ENCODE measurements around the gene C1orf174. TPM values are rescaled to one million over a fixed set of nuclear protein-coding genes. Genes with fewer than 3 reads are reported as not detected.

C1orf174 gene
- total RNA-seq, 1 experiment from 2014 or later, result 21.1 TPM

DNA sequence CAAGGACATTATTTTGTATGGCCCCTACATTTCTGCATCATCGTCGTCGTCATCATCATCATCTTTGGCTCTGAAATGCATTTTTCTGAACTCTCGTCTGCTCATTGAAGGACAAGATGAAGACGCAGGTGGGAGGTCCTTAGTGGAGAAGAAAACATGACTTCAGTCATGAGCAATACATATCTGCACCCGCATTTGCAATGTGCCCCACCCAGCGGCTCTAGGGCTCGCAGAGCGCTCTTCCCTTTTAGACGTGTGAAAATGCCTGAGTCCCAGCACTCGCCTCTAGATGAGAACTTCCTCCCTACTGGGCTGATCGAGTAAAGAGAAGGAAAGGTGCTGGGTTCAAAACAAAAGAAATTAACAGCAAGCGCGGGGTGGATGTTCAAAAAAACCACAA is 10.1 kb downstream of the C1orf174 start:
- no peak overlapping the region for H3K56ac ChIP-seq (ENCODE audit: insufficient read length, low read depth, low read length)
- H2BK5ac ChIP-seq (ENCODE audit: insufficient read length, low read length), result no peak overlapping the region
- H3K18ac ChIP-seq (ENCODE audit: insufficient read length, low read depth, low read length), result no peak overlapping the region
- H3K4me2 ChIP-seq (ENCODE audit: insufficient read depth, insufficient read length, low read length), result no peak overlapping the region
- no peak overlapping the region for H2BK120ac ChIP-seq (ENCODE audit: low read depth, low read length, poor library complexity, severe bottlenecking)
- H2BK12ac ChIP-seq (ENCODE audit: insufficient read length, low read depth, low read length), result no peak overlapping the region
- no CpG with 5 or more reads among the region's 14 CpGs for WGBS (ENCODE audit: extremely low coverage, insufficient read length, low lambda C conversion rate)
- no peak overlapping the region for H3K23ac ChIP-seq (ENCODE audit: insufficient read length, low read depth, low read length)
- H3K79me2 ChIP-seq (ENCODE audit: insufficient read depth, low read length), result peaks cover 4% of the 10 kb centered on the region; the same call in 1 of the 2 replicates
- no peak overlapping the region for H3K9ac ChIP-seq (ENCODE audit: extremely low read depth, insufficient read length, low read length)
- H3K4ac ChIP-seq (ENCODE audit: low read depth, low read length), result no peak overlapping the region
- H3K27me3 Mint-ChIP-seq (ENCODE audit: low read depth), result no peaks in the 10 kb centered on the region; the same call in 1 of the 2 replicates
- H4K8ac ChIP-seq (replicated peaks; ENCODE audit: insufficient read length, low read depth, low read length), result no peak overlapping the region
- H3K4me3 Mint-ChIP-seq, result no peak overlapping the region
- H3K9me3 ChIP-seq (ENCODE audit: control insufficient read depth, low read depth, low read length), result no peaks in the 10 kb centered on the region
- H2BK20ac ChIP-seq (ENCODE audit: low read depth, low read length, poor library complexity, severe bottlenecking), result no peak overlapping the region
- H3K14ac ChIP-seq (ENCODE audit: insufficient read depth, low read length), result no peak overlapping the region
- H4K5ac ChIP-seq (ENCODE audit: insufficient read length, low read depth, low read length), result no peak overlapping the region
- H3K27ac Mint-ChIP-seq, result no peak overlapping the region
- peaks cover 23 to 44% (median 40%) of the 10 kb centered on the region in 3 experiments; a peak in 6 of 7 replicates for H3K36me3 Mint-ChIP-seq (ENCODE audit: insufficient read depth in 1 of 3, low read depth in 3 of 3)
- peaks cover 4% of the 10 kb centered on the region for H3K79me1 ChIP-seq (ENCODE audit: insufficient read depth, low read depth, low read length, poor library complexity, severe bottlenecking)
- H3K23me2 ChIP-seq (ENCODE audit: insufficient read length, low read depth, low read length, poor library complexity, severe bottlenecking), result no peaks in the 10 kb centered on the region
- peak overlapping the region; percentile 12; the same call in 1 of the 2 replicates for H2BK15ac ChIP-seq (ENCODE audit: low read depth, low read length)
- no peak overlapping the region for H3T11ph ChIP-seq (ENCODE audit: low read length)
- H3K27me3 ChIP-seq (ENCODE audit: insufficient read depth, low read length), result no peaks in the 10 kb centered on the region
- no peak overlapping the region for H2AK5ac ChIP-seq (ENCODE audit: insufficient read length, low read length)
- H4K20me1 ChIP-seq (ENCODE audit: control insufficient read depth, insufficient read depth, insufficient read length), result no peaks in the 10 kb centered on the region
- H3K4me1 ChIP-seq (ENCODE audit: insufficient read depth, low read length), result no peaks in the 10 kb centered on the region
- no peak overlapping the region for H2AFZ ChIP-seq (ENCODE audit: low read length)
- no peak overlapping the region for H3K27ac ChIP-seq (ENCODE audit: insufficient read length, low read depth, low read length)
- H3K4me1 Mint-ChIP-seq, result no peaks in the 10 kb centered on the region
- peaks cover 0 to 1% of the 10 kb centered on the region in 2 experiments; a peak in 1 of 5 replicates for H3K9me3 Mint-ChIP-seq
- no peak for DNase-seq
- TF ChIP-seq CTCF (conservative IDR thresholded peaks at IDR 0.05), result no peak
- H4K91ac ChIP-seq (ENCODE audit: insufficient read length, low read depth, low read length), result no peak overlapping the region
